SU-DHL-6 (cell line): ENCODE results near the gene KIF21B.

Experiments used
- H2AFZ ChIP-seq: fragments of 200-600 bp; sonication (generic); 2 replicates; pipeline ENCODE4 v1.6.1; 2014; ENCODE audit warnings: low read depth, mild to moderate bottlenecking, moderate library complexity, mixed read lengths, antibody characterized with exemption, low read length; ENCODE audit not compliant: severe bottlenecking
- H3F3A ChIP-seq: fragments of 200-600 bp; shearing (Covaris generic); 2 replicates; pipeline ENCODE4 v1.6.0; 2016; ENCODE audit warnings: antibody characterized with exemption, mild to moderate bottlenecking; ENCODE audit not compliant: insufficient read depth
- H3K27ac ChIP-seq: fragments of 200-600 bp; sonication (generic); 2 replicates; pipeline ENCODE4 v1.5.1; 2016; ENCODE audit warnings: low read depth, mild to moderate bottlenecking, low read length, moderate library complexity, mixed read lengths
- H3K27me3 ChIP-seq: fragments of 200-600 bp; sonication (generic), shearing (Covaris generic); 2 replicates; pipeline ENCODE4 v1.6.0; 2014; ENCODE audit warnings: mild to moderate bottlenecking, low read length
- H3K36me3 ChIP-seq: fragments of 200-600 bp; sonication (generic); 2 replicates; pipeline ENCODE4 v1.6.1; 2014; ENCODE audit warnings: mild to moderate bottlenecking, low read length, mixed read lengths
- H3K4me2 ChIP-seq: fragments of 300-600, 200-600 bp; shearing (Covaris generic), sonication (generic); 2 replicates; pipeline ENCODE4 v1.6.0; 2014; ENCODE audit warnings: low read length, low read depth, mild to moderate bottlenecking; ENCODE audit not compliant: poor library complexity, severe bottlenecking
- H3K4me3 ChIP-seq: fragments of 200-600 bp; sonication (generic); 2 replicates; pipeline ENCODE4 v1.5.1; 2014; ENCODE audit warnings: antibody characterized with exemption, low read length, mild to moderate bottlenecking, mixed read lengths; ENCODE audit not compliant: insufficient read depth, poor library complexity, severe bottlenecking
- H3K79me2 ChIP-seq: fragments of 200-600 bp; sonication (generic); 2 replicates; pipeline ENCODE4 v1.6.1; 2014; ENCODE audit warnings: mild to moderate bottlenecking, low read length, moderate library complexity; ENCODE audit not compliant: insufficient read depth
- H3K9ac ChIP-seq: fragments of 200-600 bp; sonication (generic); 2 replicates; pipeline ENCODE4 v1.7.0; 2014; ENCODE audit warnings: mild to moderate bottlenecking, low read length
- H3K9me2 ChIP-seq: fragments of 200-600 bp; sonication (generic); replicated peaks from 2 replicates; pipeline ENCODE4 v1.6.1; 2014; ENCODE audit warnings: low read length; ENCODE audit not compliant: insufficient read depth
- H3K9me3 ChIP-seq: fragments of 200-600 bp; sonication (generic); 2 replicates; pipeline ENCODE4 v1.6.1; 2014; ENCODE audit warnings: low read length, mixed read lengths; ENCODE audit not compliant: insufficient read depth
- H4K20me1 ChIP-seq: fragments of 200-600 bp; sonication (generic); 2 replicates; pipeline ENCODE4 v1.6.1; 2014; ENCODE audit warnings: low read depth, mild to moderate bottlenecking, antibody characterized with exemption, low read length, moderate library complexity, mixed read lengths
- CTCF ChIP-seq: fragments of 200-600 bp; sonication (generic); IDR thresholded peaks from one replicate; pipeline ENCODE4 v1.5.1; 2017; ENCODE audit warnings: antibody characterized with exemption, mild to moderate bottlenecking, low read length, moderate library complexity; ENCODE audit not compliant: insufficient read depth, poor library complexity, severe bottlenecking
- EZH2phosphoT487 ChIP-seq: fragments of 200-600 bp; sonication (generic), shearing (Covaris generic); conservative IDR thresholded peaks from 2 replicates; pipeline ENCODE4 v1.6.1; 2018; ENCODE audit warnings: mild to moderate bottlenecking, antibody characterized with exemption, low read length, moderate library complexity, mixed read lengths

The KIF21B gene

GRCh38 chr1:201048521-201048920 is 25.0 kb upstream of the KIF21B start:
- Histone ChIP-seq H3K27ac (no peak overlapping the region), H3K27me3 (no peaks in the 10 kb centered on the region), H4K20me1 (no peaks in the 10 kb centered on the region), H3K79me2 (no peaks in the 10 kb centered on the region), H3K9ac (no peak overlapping the region), H3K4me2 (no peak overlapping the region), H3F3A (no peaks in the 10 kb centered on the region), H3K4me3 (no peak overlapping the region), H3K9me2 (no peaks in the 10 kb centered on the region), H3K9me3 (no peaks in the 10 kb centered on the region), H3K36me3 (no peaks in the 10 kb centered on the region), H2AFZ (no peak overlapping the region)
- TF ChIP-seq EZH2phosphoT487 (no peak), CTCF (no peak)

DNA sequence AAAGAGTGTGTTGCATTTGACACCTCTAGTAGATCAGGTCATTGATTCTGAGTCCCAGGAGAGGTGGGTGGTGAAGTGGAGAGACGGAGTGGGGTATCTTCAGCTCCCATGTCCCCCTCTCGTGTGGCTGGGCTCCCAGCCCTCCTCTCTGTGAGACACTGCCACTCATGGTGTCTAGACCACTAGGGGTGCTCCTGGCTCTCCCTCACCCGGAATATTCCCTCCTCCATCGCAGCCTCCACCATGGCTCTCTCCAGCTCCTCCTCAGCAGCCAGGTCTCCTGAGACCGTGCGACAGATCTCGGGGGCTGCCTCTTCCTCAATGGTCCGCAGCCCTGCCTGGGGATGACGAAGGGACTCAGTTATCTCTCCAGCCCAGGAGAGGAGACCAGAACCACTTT is 20.6 kb upstream of the KIF21B start:
- TF ChIP-seq EZH2phosphoT487 (no peak), CTCF (no peak)

DNA sequence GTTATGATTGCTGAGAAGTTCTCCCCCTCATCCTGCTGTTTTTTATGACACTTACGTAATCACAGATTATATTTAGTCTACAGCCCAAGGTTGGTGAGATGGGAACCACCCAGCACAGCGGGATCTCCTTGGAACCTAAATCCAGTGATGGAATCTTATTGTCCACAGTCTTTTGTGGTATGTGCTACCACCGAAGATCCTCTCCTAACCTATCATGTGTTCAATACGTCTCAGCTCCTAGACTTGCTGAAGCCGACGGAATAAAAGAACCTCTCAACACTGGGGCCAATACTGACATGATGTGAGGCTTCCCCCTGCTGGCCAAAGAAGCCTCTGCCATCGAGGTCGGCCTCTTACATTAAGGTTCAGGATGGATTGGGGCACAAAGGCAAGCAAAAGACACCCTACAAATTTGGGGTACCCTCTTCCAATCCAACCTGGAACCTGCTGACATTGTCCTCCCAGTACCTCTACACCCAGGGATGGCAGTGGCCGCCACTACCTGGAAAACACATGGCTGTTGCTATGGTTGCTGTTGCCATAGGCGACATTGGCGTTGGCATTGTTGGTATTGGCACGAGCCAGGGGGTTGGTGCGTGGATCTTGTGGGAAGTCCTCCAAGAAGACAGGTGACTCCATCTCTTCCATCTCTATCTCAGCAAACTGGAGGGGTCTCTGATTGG is 19.4 kb upstream of the KIF21B start:
- Histone ChIP-seq H3K4me3 (no peak overlapping the region), H3K36me3 (no peaks in the 10 kb centered on the region), H3F3A (no peaks in the 10 kb centered on the region), H3K79me2 (no peaks in the 10 kb centered on the region), H3K9ac (no peak overlapping the region), H3K4me2 (no peak overlapping the region), H2AFZ (no peak overlapping the region), H4K20me1 (no peaks in the 10 kb centered on the region), H3K9me2 (no peaks in the 10 kb centered on the region), H3K9me3 (no peaks in the 10 kb centered on the region), H3K27me3 (no peaks in the 10 kb centered on the region), H3K27ac (no peak overlapping the region)
- TF ChIP-seq CTCF: peak; percentile 89
- no peak for TF ChIP-seq EZH2phosphoT487

More for the DNA sequence above, 20.6 kb upstream of the KIF21B start:
- Histone ChIP-seq H4K20me1 (no peaks in the 10 kb centered on the region), H3F3A (no peaks in the 10 kb centered on the region), H3K27ac (no peak overlapping the region), H3K4me2 (no peak overlapping the region), H2AFZ (no peak overlapping the region), H3K9me3 (no peaks in the 10 kb centered on the region), H3K9me2 (no peaks in the 10 kb centered on the region), H3K4me3 (no peak overlapping the region), H3K36me3 (no peaks in the 10 kb centered on the region), H3K79me2 (no peaks in the 10 kb centered on the region), H3K27me3 (no peaks in the 10 kb centered on the region), H3K9ac (no peak overlapping the region)
